HG03571 (cell line): ENCODE results near the gene PDE4D.
"Not testable (repeated sequence)": the region's sequence is repeated elsewhere in the genome, so short reads cannot be mapped to it uniquely, and the experiment has no call there.

Experiments
- ATAC-seq: cut with Tn5 transposase; IDR thresholded peaks from one replicate; pipeline ENCODE4 v1.9.1; 2021; ENCODE audit not compliant: unreplicated experiment

The PDE4D gene

GRCh38 chr5:59487068-59487686 is 406.3 kb downstream of the PDE4D start:
- ATAC-seq = no peak

GRCh38 chr5:59486508-59486907 is 407.0 kb downstream of the PDE4D start:
- ATAC-seq = no peak

- ATAC-seq = no peak
Observed at GRCh38 chr5:59485629-59486439, 407.7 kb downstream of the PDE4D start.

GRCh38 chr5:59485107-59485506 is 408.4 kb downstream of the PDE4D start:
- ATAC-seq = no peak

GRCh38 chr5:59484618-59485017 is 408.9 kb downstream of the PDE4D start:
- ATAC-seq = no peak

- no peak for ATAC-seq
Observed at GRCh38 chr5:59483971-59484472, 409.5 kb downstream of the PDE4D start.

GRCh38 chr5:59479086-59479485 is 414.4 kb downstream of the PDE4D start:
- ATAC-seq = no peak

- ATAC-seq = no peak
Observed at GRCh38 chr5:59474324-59474723, 419.2 kb downstream of the PDE4D start.

- no peak for ATAC-seq
Observed at GRCh38 chr5:59473611-59474010, 419.9 kb downstream of the PDE4D start.

GRCh38 chr5:59471463-59471862 is 422.1 kb downstream of the PDE4D start:
- no peak for ATAC-seq

- no peak for ATAC-seq
Observed at GRCh38 chr5:59467969-59468368, 425.6 kb downstream of the PDE4D start.

- no peak for ATAC-seq
Observed at GRCh38 chr5:59466271-59466670, 427.3 kb downstream of the PDE4D start.

- no peak for ATAC-seq
Observed at GRCh38 chr5:59464969-59465368, 428.6 kb downstream of the PDE4D start.

- not testable (repeated sequence) for ATAC-seq
Observed at GRCh38 chr5:59463618-59464166, 429.8 kb downstream of the PDE4D start.

GRCh38 chr5:59462956-59463355 is 430.6 kb downstream of the PDE4D start:
- no peak for ATAC-seq

GRCh38 chr5:59460368-59461153 is 433.0 kb downstream of the PDE4D start:
- no peak for ATAC-seq

GRCh38 chr5:59458966-59459729 is 434.4 kb downstream of the PDE4D start:
- ATAC-seq = no peak

- ATAC-seq = no peak
Observed at GRCh38 chr5:59458321-59458720, 435.2 kb downstream of the PDE4D start.

- no peak for ATAC-seq
Observed at GRCh38 chr5:59449905-59450644, 443.5 kb downstream of the PDE4D start.

GRCh38 chr5:59446356-59446755 is 447.2 kb downstream of the PDE4D start:
- no peak for ATAC-seq
